ENCODE measurements around the gene SFRP5.

The SFRP5 gene

GRCh38 chr10:97763947-97764346 is 7.9 kb downstream of the SFRP5 start:
- no peak for DNase-seq

- no peak for DNase-seq
These were observed 8.4 kb downstream of the SFRP5 start for GRCh38 chr10:97763411-97763810.

- DNase-seq = no peak
These were observed 9.0 kb downstream of the SFRP5 start for GRCh38 chr10:97762816-97763215.

GRCh38 chr10:97762056-97762455 is 9.7 kb downstream of the SFRP5 start:
- no peak for DNase-seq

- no peak for DNase-seq
These were observed 10.4 kb downstream of the SFRP5 start for GRCh38 chr10:97761331-97761865.

- no peak for DNase-seq
These were observed 11.1 kb downstream of the SFRP5 start for GRCh38 chr10:97760461-97761257.

GRCh38 chr10:97759946-97760345 is 11.9 kb downstream of the SFRP5 start:
- no peak for DNase-seq

- peak; percentile 19 to 45 for DNase-seq
These were observed 12.5 kb downstream of the SFRP5 start for GRCh38 chr10:97759158-97759887.

- no peak for DNase-seq
These were observed 14.3 kb downstream of the SFRP5 start for GRCh38 chr10:97757471-97757870.

GRCh38 chr10:97755718-97756117 is 16.1 kb downstream of the SFRP5 start:
- no peak for DNase-seq

- no peak for DNase-seq
These were observed 17.1 kb downstream of the SFRP5 start for GRCh38 chr10:97754726-97755125.

GRCh38 chr10:97752956-97753355 is 18.8 kb downstream of the SFRP5 start:
- no peak for DNase-seq

- no peak for DNase-seq
These were observed 23.7 kb downstream of the SFRP5 start for GRCh38 chr10:97748116-97748515.

- no peak for DNase-seq
These were observed 24.2 kb downstream of the SFRP5 start for GRCh38 chr10:97747573-97747972.

GRCh38 chr10:97744405-97745035 is 27.3 kb downstream of the SFRP5 start:
- DNase-seq = no peak

- DNase-seq = no peak
These were observed 28.4 kb downstream of the SFRP5 start for GRCh38 chr10:97743169-97743943.

GRCh38 chr10:97740613-97741012 is 31.2 kb downstream of the SFRP5 start:
- DNase-seq = no peak

- no peak for DNase-seq
These were observed 33.2 kb downstream of the SFRP5 start for GRCh38 chr10:97738616-97739015.

GRCh38 chr10:97737770-97738265 is 34.0 kb downstream of the SFRP5 start:
- no peak for DNase-seq

- peak; percentile 93 to 97 for DNase-seq
These were observed 34.7 kb downstream of the SFRP5 start, which contains the start of gene ZFYVE27 for GRCh38 chr10:97736902-97737769. Gene ZFYVE27, plus strand, starts transcription at chr10:97737128. Its CDS starts 1,350 bp downstream, at chr10:97738478.

GRCh38 chr10:97736403-97736901 is 35.3 kb downstream of the SFRP5 start:
- no peak for DNase-seq
